Measurements from ENCODE around the gene ARHGAP19.
"Not testable (repeated sequence)": the region's sequence is repeated elsewhere in the genome, so short reads cannot be mapped to it uniquely, and the experiment has no call there.

ARHGAP19 gene

GRCh38 chr10:97279121-97279815, 13.2 kb downstream of the ARHGAP19 start:
- DNase-seq (ENCODE audit: low spot score): no peak

- DNase-seq (ENCODE audit: low spot score): peak; percentile 50
Observed at GRCh38 chr10:97278491-97278989, 13.9 kb downstream of the ARHGAP19 start.

- DNase-seq (ENCODE audit: low spot score): no peak
Observed at GRCh38 chr10:97277551-97277950, 14.9 kb downstream of the ARHGAP19 start.

- no peak for DNase-seq (ENCODE audit: low spot score)
Observed at GRCh38 chr10:97274828-97275227, 17.6 kb downstream of the ARHGAP19 start.

- no peak for DNase-seq (ENCODE audit: low spot score)
Observed at GRCh38 chr10:97273700-97274099, 18.7 kb downstream of the ARHGAP19 start.

- no peak for DNase-seq (ENCODE audit: low spot score)
Observed at GRCh38 chr10:97270523-97271154, 21.8 kb downstream of the ARHGAP19 start.

- no peak for DNase-seq (ENCODE audit: low spot score)
Observed at GRCh38 chr10:97267671-97268070, 24.8 kb downstream of the ARHGAP19 start.

- DNase-seq (ENCODE audit: low spot score): not testable (repeated sequence)
Observed at GRCh38 chr10:97265095-97265494, 27.3 kb downstream of the ARHGAP19 start.

- DNase-seq (ENCODE audit: low spot score): no peak
Observed at GRCh38 chr10:97263971-97264370, 28.5 kb downstream of the ARHGAP19 start.

- no peak for DNase-seq (ENCODE audit: low spot score)
Observed at GRCh38 chr10:97261656-97262055, 30.8 kb downstream of the ARHGAP19 start.

- DNase-seq (ENCODE audit: low spot score): no peak
Observed at GRCh38 chr10:97261183-97261582, 31.3 kb downstream of the ARHGAP19 start.

- DNase-seq (ENCODE audit: low spot score): no peak
Observed at GRCh38 chr10:97259119-97259518, 33.3 kb downstream of the ARHGAP19 start.

GRCh38 chr10:97256356-97256755, 36.1 kb downstream of the ARHGAP19 start:
- DNase-seq (ENCODE audit: low spot score): no peak

GRCh38 chr10:97255512-97256293, 36.7 kb downstream of the ARHGAP19 start:
- no peak for DNase-seq (ENCODE audit: low spot score)

- no peak for DNase-seq (ENCODE audit: low spot score)
Observed at GRCh38 chr10:97254694-97255093, 37.7 kb downstream of the ARHGAP19 start.

- DNase-seq (ENCODE audit: low spot score): no peak
Observed at GRCh38 chr10:97250952-97251351, 41.5 kb downstream of the ARHGAP19 start.

GRCh38 chr10:97243836-97244235, 48.6 kb downstream of the ARHGAP19 start:
- no peak for DNase-seq (ENCODE audit: low spot score)

GRCh38 chr10:97238855-97239254, 53.6 kb downstream of the ARHGAP19 start:
- no peak for DNase-seq (ENCODE audit: low spot score)

GRCh38 chr10:97235353-97235752, 57.1 kb downstream of the ARHGAP19 start:
- no peak for DNase-seq (ENCODE audit: low spot score)

- DNase-seq (ENCODE audit: low spot score): peak; percentile 53
Observed at GRCh38 chr10:97234400-97234799, 58.0 kb downstream of the ARHGAP19 start.

GRCh38 chr10:97230146-97230545, 62.3 kb downstream of the ARHGAP19 start:
- DNase-seq (ENCODE audit: low spot score): peak; percentile 56

- DNase-seq (ENCODE audit: low spot score): peak; percentile 15
Observed at GRCh38 chr10:97229322-97230015, 63.0 kb downstream of the ARHGAP19 start.
